IMR-90 (cell line): Measurements from ENCODE around the gene UGT2B7.

Source experiments
- BHLHE40 ChIP-seq: fragments of 150-350 bp; IDR thresholded peaks from 2 replicates; pipeline ENCODE4 v1.6.1; 2016; ENCODE audit warnings: mild to moderate bottlenecking, low read depth, low read length
- CEBPB ChIP-seq: IDR thresholded peaks from 2 replicates; pipeline ENCODE4 v1.6.1; 2012; ENCODE audit warnings: low read depth, low read length, improper control_type of control experiment
- CHD1 ChIP-seq: IDR thresholded peaks from 2 replicates; pipeline ENCODE4 v1.6.1; 2012; ENCODE audit warnings: low read depth, low read length, improper control_type of control experiment
- CTCF ChIP-seq: conservative IDR thresholded peaks from 2 replicates; pipeline ENCODE4 v1.5.1; 2012; ENCODE audit warnings: mild to moderate bottlenecking, low read depth, low read length, improper control_type of control experiment
- ELK1 ChIP-seq: fragments of 150-350 bp; IDR thresholded peaks from 2 replicates; pipeline ENCODE4 v1.6.1; 2016; ENCODE audit warnings: low read depth, mild to moderate bottlenecking, low read length, moderate library complexity, borderline replicate concordance
- FOS ChIP-seq: fragments of 150-350 bp; IDR thresholded peaks from 2 replicates; pipeline ENCODE4 v1.6.1; 2016; ENCODE audit warnings: low read depth, low read length
- MAFK ChIP-seq: IDR thresholded peaks from 2 replicates; pipeline ENCODE4 v1.6.1; 2012; ENCODE audit warnings: low read depth, low read length, improper control_type of control experiment
- MXI1 ChIP-seq: IDR thresholded peaks from 2 replicates; pipeline ENCODE4 v1.6.1; 2012; ENCODE audit warnings: low read depth, mild to moderate bottlenecking, low read length, moderate library complexity, borderline replicate concordance
- POLR2A ChIP-seq: IDR thresholded peaks from 2 replicates; pipeline ENCODE4 v1.6.1; 2012; ENCODE audit warnings: mild to moderate bottlenecking, low read depth, low read length
- RAD21 ChIP-seq: IDR thresholded peaks from 2 replicates; pipeline ENCODE4 v1.6.1; 2012; ENCODE audit warnings: low read length, improper control_type of control experiment
- RCOR1 ChIP-seq: IDR thresholded peaks from 2 replicates; pipeline ENCODE4 v1.6.1; 2012; ENCODE audit warnings: mild to moderate bottlenecking, low read length, improper control_type of control experiment; ENCODE audit not compliant: insufficient replicate concordance
- RFX5 ChIP-seq: IDR thresholded peaks from 2 replicates; pipeline ENCODE4 v1.8.0; 2012; ENCODE audit warnings: low read depth, mild to moderate bottlenecking, low read length, moderate library complexity
- SMC3 ChIP-seq: fragments of 150-350 bp; IDR thresholded peaks from 2 replicates; pipeline ENCODE4 v1.6.1; 2016; ENCODE audit warnings: low read depth, mild to moderate bottlenecking, antibody characterized with exemption, low read length, moderate library complexity
- USF2 ChIP-seq: fragments of 150-350 bp; IDR thresholded peaks from 2 replicates; pipeline ENCODE4 v1.6.1; 2017; ENCODE audit warnings: mild to moderate bottlenecking, antibody characterized with exemption, low read length, low read depth

- TF ChIP-seq CEBPB: no peak
- no peak for TF ChIP-seq CTCF
- TF ChIP-seq SMC3: no peak
- no peak for TF ChIP-seq USF2
- no peak for TF ChIP-seq RCOR1
- TF ChIP-seq RFX5: no peak
- no peak for TF ChIP-seq CHD1
- TF ChIP-seq POLR2A: no peak
- TF ChIP-seq FOS: no peak
- TF ChIP-seq BHLHE40: no peak
- TF ChIP-seq MAFK: no peak
- TF ChIP-seq ELK1: no peak
- no peak for TF ChIP-seq MXI1
- TF ChIP-seq RAD21: no peak
Observed at GRCh38 chr4:69058410-69059059, 37.7 kb upstream of the UGT2B7 start.
